HG03457 (cell line): ENCODE measurements around the gene RPGRIP1L.

Source experiments
- ATAC-seq: cut with Tn5 transposase; IDR thresholded peaks from one replicate; pipeline ENCODE4 v1.9.1; 2021; ENCODE audit warnings: moderate number of reproducible peaks; ENCODE audit not compliant: unreplicated experiment

The RPGRIP1L gene

DNA sequence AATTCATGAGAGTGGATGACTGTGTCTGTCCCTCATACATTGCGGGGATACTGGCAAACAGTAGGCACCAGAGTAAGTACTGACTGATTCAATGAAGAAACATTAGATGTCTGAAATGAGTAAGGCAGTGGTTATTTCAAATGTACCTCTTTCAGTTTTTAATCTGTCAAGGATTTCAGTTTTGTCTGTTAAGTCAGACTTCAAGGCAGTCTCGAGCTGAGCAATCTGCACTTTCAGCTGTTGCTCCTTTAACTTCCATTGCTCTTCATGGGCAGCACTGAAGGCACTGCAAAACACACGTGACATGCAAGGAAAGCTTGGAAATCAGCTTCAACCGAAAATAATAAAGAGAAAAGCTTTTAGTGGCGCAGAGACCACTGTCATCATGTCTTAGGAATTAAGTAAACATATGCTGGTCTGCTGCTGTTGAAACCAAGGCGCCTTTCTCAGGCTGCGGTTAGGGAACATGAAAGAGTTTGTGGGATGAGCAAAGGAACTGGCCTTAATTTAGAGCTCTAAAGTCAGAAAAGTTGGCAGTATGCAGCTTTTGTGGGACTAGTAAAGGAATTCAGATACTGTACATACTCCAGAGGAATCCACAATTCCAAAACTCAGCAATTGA lies 38.8 kb downstream of the RPGRIP1L start:
- ATAC-seq: no peak

DNA sequence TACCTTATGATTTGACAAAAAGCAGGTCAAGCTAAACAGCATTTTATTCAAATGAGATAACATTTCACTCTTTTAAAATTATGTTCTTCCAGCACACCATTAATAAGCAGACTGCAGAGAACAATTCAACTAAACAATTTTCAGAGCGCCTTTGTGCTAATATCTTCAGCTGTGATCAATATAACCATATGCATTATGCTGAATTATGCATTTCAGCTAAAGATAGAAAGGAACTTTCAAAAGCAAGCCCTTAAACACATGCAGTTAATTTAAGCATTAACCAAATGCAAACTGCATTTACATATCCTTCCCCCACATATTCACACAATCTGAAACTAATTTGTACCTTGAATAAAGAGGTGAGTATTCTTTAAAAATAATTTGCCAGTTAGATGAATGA lies 41.6 kb downstream of the RPGRIP1L start:
- no peak for ATAC-seq

DNA sequence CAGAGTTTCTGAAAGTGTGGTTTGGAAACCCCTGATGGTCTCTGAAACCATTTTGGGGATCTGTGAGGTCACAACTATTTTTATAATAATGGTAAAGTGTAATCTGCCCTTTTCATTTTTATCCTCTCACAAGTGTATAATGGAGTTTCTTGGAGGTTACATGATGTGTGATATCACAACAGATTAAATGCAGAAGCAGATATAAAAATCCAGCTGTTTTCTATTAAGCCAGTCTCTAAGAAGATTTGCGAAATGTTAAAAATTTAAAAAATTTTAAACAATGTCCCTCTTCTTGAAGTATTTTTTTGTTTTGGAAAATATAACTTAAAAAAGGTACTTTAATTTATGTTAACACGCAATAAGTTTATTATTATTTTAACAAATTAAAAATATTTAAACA lies 48.7 kb downstream of the RPGRIP1L start:
- no peak for ATAC-seq

DNA sequence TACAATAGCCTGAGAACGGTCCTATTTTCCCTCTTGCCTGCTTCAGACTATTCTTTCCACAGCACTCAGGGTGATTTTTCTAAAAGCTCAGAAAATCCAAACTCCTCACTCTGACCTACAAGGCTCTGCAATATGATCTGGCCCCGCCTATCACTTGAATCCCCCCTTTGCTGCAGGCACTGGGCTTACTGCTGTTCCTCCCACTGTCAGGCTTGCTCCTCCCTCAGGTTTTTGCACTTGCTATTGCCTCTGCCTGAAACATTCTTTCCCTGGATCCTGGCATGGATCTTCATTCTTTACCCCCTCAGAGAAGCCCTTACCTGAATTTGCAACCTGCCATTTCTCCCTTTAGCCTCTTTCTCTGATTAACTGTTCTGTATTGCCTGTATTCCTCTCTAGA lies 52.3 kb downstream of the RPGRIP1L start:
- no peak for ATAC-seq

DNA sequence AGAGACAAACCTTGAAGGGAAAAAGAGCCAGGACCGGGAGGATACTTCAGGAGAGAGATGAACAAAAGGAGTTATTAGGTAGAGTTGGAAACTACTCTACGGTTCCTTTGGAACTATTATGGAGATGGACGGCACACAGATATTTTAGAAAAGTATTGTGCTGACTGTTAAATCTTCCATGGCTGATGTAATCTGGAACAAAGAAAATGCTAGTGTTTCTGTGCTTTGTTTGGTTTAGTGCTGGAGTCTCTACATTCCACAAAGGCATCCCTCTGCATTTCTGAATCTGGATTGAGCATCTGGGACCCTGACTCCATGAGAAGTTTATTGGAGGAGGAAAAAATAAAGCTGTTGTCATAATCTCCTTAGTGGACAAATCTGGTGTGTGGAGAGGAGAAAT lies 57.2 kb downstream of the RPGRIP1L start:
- no peak for ATAC-seq

DNA sequence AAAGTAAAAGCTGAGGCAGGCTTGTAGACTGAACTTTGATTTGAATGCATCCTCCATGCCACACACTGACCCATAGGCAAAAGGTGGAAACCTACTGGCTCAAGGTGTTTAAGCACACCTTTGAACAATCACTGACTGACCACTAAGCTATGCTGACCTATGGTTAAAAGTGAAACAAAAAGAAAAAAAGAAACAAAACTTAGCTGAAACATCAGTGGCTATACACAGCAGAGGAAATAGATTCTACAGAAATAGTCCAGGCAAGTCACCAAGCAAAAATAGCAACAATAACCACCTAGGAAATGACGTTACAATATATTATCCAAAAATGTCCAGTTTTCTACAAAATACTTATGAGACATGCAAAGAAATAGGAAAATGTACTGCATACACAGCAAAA lies 60.2 kb downstream of the RPGRIP1L start:
- ATAC-seq: no peak

DNA sequence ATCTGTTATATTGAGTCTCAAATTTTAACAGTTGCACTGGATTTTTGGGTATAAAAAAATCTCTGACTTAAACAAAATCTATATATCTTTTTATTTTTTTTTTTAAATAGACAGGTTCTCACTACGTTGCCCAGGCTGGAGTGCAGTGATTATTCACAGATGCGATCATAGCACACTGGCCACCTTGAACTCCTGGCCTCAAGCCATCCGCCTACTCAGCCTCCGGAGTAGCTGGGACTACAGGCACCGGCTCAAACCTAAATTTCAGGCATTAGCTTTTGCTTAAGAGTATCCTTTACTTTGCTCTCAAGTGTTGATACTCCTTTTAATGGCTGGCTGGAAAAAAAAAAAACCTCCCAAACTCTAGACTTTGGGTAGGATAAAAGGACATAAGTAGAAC lies 61.6 kb downstream of the RPGRIP1L start:
- ATAC-seq: no peak

DNA sequence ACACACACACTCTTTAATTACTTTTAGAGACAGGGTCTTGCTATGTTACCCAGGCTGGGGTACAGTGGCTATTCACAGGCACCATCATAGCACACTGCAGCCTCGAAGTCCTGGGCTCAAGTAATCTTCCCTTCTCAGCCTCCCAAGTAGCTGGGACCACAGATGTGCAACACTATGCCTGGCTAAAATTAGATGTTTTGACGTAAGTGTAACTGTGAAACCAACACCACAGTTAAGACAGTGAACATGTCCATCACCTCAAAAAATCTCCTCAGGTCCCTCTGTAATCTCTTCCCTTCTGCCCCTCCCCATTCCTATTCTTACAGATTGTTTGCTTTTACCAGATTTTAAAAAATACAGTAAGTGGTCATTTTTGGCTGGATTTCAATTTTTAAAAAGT lies 66.7 kb downstream of the RPGRIP1L start:
- no peak for ATAC-seq

DNA sequence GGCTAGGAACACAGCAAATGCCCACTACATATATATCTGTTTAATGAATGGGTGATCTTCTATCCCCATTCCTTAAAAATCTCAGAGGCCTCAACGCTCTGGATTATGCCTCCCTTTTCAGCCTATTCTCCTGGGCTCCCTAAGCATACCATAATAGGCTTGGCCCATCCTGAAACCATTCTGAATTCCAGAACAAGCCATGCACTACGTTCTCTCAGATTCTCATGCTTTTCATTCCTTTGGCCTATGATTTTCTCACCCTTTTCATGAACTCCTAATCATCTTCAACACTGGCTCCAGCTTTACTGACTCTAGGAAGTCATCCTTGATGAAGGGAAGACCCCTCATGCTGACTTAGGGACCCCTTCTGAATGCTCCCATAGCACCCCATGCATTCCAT lies 71.1 kb downstream of the RPGRIP1L start:
- no peak for ATAC-seq

DNA sequence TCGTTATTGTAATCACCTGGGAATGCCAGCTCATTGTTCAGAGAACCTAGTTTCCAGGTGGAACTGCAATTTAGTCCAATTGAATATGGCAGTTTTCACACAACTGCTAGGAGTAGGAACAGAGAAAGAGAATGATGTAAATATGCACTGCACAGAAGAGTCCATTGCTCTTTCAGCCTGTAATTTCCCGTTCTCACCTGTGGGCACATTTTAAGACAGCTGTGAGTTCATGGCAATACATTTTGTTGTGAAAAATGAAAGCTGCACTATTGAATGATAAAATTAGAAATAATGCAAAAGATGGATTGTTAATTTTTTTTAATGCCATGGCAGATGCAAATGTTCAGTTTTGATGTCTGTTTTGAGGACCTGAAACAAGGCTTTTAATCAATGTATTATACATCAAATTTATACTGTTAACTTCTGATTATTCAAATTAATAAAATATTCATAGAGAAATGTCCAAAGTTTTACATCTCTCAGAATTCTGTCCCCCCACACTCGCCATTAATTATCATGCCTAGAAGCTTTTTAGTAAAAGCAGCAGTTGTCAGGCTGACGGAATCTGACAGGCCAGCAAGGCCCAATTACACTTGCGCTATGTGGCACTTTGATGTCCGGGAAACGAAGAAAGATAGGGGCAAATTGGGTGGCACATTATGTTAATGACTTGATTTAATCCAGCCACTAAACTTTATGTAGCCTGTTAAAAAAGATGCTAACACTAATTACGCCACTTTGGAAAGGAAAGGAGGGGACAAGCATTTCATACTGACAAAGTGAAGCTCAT lies 72.2 kb downstream of the RPGRIP1L start:
- ATAC-seq: no peak

DNA sequence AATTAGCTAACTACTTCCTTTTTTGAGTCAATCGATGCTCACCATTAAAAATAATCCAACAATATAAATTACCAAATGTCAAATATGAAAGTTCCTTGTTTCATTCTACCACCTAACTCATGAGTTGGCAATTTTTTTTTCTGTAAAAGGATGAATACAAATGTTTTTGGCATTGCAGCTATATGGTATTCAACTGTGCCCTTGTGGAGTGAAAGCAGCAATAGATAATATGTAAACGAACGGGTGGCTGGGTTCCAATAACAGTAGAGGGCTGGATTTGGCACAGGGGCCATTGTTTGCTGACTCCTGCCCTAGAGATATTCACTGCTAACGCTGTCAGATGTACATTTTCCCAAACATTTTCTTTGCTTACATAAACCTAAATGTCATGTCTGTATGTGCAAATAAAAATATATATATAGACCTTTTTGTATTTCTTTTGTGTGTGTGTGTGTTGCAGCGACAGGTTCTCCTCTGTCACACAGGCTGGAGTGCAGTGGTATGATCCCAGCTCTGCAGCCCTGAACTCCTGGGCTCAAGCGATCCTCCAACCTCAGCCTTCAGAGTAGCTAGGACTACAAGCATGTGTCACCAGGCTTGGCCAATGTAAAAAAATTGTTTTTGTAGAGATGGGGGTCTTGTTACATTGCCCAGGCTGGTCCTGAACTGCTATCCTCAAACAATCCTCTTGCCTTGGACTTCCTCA lies 73.9 kb downstream of the RPGRIP1L start:
- ATAC-seq: no peak

DNA sequence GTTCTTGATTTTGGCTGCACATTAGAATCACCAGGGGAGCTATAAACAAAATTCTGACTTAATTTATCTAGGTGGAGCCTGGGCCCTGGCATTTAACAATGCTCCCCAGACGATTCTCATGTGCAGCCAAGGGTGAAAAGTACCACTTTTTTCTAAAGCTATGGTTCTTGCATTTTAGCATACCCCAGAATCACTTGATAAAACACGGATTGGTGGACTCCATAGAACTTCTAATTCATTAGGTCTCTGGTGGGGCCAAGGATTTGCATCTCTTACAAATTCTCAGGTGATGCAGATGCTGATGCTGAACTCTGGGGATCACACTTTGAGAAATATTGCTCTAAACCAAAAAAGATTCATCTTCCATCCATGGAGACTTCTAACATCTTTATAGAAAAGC lies 74.5 kb downstream of the RPGRIP1L start:
- ATAC-seq: no peak

DNA sequence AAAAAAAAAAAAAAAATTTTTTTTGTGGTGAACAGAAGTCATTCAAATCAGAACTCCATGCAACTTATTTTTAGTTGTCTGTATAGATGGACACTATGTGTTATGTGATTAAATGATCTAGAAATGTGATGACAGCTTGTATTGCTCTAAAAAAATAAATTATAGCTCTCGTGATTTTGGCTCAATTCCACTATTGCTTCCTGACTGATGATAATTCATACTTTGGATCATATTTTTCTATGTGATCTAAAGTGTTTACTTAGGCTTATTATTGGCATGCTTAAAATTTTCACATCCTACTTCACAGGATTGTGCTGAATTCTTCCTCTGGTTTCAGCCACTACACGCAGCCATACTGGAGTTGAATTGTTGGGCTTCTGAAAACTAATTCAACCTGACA lies 76.8 kb downstream of the RPGRIP1L start:
- ATAC-seq: no peak

DNA sequence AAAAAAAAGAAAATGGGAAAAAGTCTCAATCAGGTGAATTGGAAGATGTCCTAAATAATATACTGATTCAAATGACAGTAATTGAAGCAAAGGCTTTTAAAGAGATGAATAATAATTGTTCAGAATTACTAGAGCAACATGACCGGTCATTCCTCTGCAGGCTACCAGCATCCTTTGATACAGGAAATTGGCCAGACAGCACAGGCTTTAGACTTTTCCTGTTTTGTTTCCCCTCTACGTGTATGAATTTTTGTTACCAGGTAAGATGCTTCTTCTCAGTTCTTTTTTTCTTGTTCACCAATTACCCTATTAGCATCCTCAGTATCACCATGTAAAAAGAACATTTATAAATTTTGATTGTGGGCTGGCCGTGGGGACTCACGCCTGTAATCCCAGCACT lies 77.5 kb downstream of the RPGRIP1L start:
- ATAC-seq: no peak

DNA sequence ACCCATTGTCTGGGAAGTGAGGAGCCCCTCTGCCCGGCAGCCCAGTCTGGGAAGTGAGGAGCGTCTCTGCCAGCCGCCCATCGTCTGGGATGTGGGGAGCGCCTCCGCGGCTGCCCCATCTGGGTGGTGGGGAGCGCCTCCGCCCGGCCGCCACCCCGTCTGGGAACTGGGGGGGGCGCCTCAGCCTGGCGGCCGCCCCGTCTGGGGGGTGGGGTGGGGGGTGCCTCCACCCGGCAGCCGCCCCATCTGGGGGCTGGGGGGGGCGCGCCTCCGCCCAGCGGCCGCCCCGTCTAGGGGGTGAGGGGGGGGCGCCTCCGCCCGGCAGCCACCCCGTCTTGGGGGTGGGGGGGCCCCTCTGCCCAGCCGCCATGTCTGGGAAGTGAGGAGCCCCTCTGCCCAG lies 78.4 kb downstream of the RPGRIP1L start:
- no peak for ATAC-seq

DNA sequence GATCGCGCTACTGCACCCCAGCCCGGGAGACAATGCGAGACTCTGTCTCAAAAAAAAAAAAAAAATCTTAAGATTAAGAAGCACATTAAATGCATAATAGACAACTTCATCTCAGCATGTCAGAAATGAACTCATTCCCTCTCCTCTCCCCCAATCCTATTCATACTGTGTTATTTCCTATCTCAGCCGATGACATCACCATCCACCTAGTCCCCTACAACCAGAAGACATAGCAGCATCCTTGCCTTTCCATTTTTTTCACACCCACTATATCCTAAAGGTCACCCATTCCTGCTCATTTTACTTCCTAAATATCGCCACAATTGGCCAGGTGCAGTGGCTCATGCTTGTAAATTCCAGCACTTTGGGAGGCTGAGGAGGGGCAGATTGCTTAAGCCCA lies 81.3 kb downstream of the RPGRIP1L start:
- ATAC-seq: no peak

DNA sequence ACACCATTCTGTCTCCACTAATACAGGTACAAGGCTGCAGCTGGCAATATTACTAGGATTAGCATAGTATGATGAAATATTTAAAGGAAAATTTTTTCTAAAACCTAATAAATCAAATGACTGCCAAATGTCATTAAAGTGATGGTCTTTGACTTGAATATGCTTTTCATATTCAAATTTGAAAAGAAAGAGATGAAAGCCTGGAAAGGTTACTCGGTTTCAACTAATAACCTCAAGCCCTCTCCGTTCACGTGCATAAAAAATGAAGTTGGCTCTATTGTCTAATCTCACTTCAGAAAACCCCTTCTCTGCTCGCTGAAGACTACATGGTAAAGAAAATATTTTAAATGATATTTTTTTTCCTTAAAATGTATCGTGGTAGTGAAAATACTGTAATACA lies 83.2 kb downstream of the RPGRIP1L start:
- ATAC-seq: no peak

DNA sequence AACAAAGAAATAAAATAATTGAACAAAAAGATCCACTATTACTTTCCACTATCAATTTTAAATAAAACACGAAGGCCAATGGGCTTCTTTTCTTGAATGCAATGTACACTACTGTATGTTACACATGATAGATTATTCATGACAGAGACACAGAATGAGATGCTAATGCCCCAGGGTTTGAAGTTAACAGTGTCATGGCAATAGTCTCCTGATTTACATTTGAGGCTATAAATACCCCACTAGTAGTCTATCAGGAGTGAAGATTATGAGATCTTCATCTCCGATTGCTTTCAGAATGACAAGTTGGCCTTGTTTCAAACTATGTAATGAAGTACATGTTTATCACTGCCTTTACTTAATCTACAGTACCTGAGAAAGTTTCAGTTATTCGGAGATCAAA lies 84.4 kb downstream of the RPGRIP1L start:
- no peak for ATAC-seq

DNA sequence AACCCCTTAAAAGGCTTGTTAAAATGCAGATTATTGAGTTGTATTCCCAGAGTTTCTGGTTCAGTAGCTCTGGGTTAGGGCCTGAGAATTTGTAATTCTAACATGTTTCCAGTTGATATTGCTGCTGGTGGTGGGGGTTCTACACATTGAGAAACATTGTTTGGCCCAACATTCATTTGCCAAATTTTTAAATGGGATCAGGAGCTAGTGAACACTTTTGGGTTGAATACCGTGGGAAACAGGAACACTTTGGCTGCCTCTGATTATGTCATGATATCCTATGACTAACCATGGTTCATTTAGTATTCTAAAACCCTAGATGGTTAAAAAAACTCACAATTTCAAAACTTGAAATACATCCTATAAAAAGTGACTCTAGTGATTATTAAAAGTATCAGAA lies 89.3 kb downstream of the RPGRIP1L start:
- no peak for ATAC-seq

DNA sequence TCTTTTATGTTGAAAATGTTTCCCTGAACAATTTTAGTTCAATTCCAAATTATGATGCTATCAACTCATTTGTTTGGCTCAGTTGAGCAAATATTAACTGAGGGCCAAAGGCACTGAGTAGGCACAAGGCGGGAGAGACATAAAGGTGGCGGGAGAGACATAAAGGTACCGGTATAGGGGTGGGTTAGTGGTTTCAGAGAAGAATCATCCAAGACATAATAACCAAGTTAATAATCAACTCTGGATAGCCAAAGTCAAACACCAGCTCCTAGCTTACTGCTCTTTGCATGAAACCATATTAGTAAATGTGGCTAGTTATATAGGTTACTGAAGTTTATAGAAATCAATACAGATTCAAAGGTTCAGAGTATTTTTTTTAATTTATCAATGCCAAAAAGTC lies 91.7 kb downstream of the RPGRIP1L start:
- no peak for ATAC-seq

DNA sequence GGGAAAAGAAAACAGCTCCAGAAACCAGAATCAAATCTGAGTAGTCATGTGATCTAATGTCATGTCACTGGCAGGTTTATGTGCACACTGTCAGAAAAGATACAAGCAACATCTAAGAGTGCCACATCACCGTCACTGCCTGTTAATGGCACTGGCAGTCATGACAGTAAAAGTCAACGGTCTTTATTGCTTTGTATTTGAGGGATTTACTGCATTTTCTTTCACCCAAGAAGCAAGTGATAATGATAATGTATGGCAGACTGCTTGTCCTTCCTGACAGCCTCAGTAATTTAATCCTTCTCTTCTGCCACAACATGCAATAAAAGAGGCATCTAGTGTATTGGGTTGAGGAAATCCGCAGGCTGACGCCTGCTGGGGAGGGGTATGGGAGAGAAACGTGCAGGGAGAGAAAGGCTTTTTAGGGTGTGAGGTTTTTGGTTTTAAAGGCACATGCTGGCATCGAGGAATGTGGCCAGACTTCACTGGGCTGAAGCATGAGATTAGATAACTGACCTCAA lies 92.4 kb downstream of the RPGRIP1L start:
- no peak for ATAC-seq

DNA sequence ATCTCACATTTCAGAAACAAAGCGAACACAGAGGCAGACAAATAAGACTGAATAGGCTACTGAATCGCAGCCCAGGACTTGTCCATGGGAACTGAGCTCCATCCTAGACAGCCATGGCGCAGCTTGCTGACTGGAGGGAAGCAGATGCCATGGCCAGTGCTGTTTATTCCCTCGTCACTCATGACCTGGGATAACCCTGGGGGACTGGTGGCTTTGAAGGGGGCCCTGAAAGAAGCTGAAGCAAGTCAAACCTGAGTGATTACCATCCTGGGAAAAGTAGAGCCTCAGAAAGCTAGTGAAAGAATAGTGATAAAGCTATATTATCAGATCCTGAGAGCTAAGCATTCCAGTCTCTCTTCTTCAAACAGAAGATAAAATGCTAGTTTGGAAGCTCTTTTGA lies 94.1 kb downstream of the RPGRIP1L start:
- ATAC-seq: no peak
